NCI-H748 (cell line): ENCODE results near the gene MAP3K4.
A peak's percentile ranks its signal among the peaks of the same experiment; 100 is the strongest.

ENCODE experiments used
- DNase-seq: peaks from one replicate; lab custom pipeline; 2025; ENCODE audit not compliant: unreplicated experiment; lab: John Stamatoyannopoulos, UW

MAP3K4 gene

GRCh38 chr6:161079566-161080262 is 88.1 kb downstream of the MAP3K4 start:
- no peak for DNase-seq

- no peak for DNase-seq
Measured at GRCh38 chr6:161080263-161080970, 88.8 kb downstream of the MAP3K4 start.

GRCh38 chr6:161082215-161082614 is 90.6 kb downstream of the MAP3K4 start:
- DNase-seq, result no peak

DNA sequence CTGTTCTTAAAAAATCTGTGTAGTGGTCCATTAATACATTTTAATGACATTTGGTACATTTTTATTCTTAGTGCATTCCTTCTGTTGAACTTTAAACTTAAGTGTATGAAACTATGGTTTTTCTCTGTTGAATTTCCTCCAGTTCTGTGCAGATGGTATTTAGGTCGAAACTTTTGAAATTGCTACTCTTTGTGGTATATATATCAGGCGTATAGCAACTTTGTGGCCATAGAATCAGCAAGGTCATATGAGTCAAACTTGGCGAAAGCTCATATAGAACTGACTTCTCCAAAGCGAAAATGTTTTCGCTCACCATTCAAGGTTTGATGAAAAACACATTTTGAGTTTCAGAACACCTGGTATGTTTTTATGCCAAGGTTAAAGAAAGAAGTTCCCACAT is 93.7 kb downstream of the MAP3K4 start:
- no peak for DNase-seq

- DNase-seq, result no peak
Measured at GRCh38 chr6:161088676-161089328, 97.2 kb downstream of the MAP3K4 start.

GRCh38 chr6:161091151-161091550 is 99.6 kb downstream of the MAP3K4 start:
- DNase-seq, result no peak

GRCh38 chr6:161091972-161092701 is 100.6 kb downstream of the MAP3K4 start:
- DNase-seq, result no peak

DNA sequence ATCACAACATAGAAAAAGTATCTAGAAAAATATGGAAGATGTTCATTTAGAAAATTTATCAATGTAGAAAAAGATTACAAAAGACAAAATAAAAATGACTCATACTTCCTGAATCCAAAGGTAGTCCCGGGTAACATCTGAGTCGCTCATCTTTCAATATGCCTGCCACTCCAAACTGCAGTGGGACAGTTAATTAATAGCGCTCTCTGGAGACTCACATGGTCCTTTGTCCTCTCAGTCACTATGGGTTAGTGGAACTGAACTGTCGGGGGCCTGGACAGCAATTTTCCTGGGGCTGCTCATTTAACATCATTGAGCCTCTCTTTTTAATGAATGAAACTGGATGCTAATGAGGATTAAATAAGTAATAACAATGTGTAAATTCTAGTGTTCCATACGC is 103.4 kb downstream of the MAP3K4 start:
- DNase-seq, result no peak

DNA sequence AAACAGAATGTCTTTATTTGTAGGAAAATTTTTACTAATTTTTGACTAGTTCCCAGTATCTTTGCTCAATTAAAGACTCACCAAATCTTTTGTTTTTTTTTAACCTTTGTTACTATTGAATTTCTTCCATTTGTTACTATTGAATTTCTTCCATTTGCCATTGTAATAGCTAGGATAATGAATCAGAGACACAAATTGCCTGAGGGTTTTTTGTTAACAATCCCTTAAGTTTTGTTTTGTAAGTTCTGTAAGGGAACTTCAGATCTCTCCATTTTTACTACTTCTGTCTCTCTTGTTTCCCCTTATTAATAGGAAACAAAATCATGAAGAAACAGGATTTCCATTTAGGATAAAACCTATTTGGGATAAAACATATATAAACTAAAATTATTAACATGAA is 104.3 kb downstream of the MAP3K4 start:
- DNase-seq, result no peak

- DNase-seq, result no peak
Measured at GRCh38 chr6:161100072-161100471, 108.5 kb downstream of the MAP3K4 start.

- DNase-seq, result peak; percentile 33
Measured at GRCh38 chr6:161101517-161101916, 109.9 kb downstream of the MAP3K4 start.

DNA sequence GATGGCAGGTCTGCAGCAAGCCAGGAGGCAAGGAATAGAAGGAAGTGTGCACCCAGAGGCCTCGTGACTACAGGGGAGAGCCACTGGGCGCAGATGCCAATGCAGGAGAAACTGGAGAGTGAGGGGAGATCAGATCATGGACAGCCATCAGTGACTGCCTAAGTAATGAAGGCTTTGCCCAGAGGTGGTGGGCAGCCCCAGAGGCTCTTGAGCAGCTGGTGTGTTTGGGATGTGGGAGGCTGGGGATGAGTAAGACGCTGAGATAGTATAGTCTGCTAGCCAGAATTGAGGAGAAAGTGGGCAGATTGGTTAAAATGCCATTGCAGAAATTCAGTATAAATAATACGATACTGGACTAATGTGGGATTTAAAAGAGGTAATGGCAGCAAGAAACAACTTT is 111.9 kb downstream of the MAP3K4 start:
- no peak for DNase-seq

- no peak for DNase-seq
Measured at GRCh38 chr6:161104966-161105365, 113.4 kb downstream of the MAP3K4 start.

DNA sequence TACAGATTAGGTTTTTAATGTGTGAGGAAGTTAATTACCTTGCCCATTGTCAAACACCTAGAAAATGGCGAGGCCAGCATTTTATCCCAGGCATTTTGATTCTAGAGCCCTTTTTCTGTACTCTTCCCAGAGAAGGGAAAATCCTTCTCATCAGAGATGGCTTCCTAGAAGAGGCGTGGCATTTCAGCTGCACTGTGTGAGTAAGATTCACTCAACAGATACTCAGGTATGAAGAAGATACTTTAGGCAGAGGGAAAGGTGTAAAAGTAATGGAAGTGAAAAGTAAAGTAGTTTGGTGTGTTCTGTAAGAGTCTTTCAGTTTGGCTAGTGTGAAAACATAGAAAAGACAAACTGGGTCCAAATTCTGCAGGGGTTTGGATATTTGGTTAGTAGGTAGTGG is 113.8 kb downstream of the MAP3K4 start:
- no peak for DNase-seq

DNA sequence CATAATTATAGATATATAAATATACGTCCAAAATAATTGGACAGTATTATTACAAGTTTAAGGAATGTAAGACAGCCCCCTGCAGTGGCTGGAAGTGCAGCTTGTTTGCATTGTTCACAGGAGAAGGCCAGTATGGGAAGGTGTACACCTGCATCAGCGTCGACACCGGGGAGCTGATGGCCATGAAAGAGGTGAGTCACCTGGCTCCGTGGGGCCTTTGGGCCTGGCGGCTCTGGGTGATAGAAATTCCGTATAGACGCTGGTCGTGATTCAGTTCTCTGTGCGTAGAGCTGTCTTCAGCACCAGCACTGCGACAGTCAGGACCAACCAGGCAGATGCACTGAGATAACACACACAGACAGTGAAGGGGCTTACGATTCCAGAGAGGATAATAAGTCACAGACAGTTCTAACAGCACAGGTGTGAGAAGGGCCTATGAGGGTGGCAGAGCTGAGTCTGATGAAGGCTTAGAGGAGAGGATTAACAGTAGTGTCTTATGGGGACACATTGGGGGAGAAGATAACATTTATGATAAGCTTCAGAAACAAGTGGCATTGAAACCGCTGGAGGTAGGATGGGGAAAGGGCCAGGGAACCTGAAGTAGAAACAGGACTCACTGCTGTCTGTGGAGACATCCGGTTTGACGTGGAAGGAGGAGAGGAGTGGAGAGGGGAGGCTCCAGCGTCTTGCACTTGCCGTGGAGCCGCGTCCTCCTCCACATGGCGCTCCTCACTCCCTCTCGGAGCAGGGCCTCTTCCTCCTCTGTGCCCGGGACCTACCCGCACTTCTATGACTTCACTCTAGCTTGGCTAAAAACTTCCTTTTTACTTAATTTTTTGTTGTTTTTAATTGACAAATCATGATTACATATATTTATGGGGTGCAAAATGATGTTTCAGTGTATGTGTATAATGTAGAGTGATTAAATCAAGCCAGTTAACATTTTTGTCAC is 116.5 kb downstream of the MAP3K4 start:
- DNase-seq, result no peak

GRCh38 chr6:161108916-161109315 is 117.3 kb downstream of the MAP3K4 start:
- DNase-seq, result no peak

DNA sequence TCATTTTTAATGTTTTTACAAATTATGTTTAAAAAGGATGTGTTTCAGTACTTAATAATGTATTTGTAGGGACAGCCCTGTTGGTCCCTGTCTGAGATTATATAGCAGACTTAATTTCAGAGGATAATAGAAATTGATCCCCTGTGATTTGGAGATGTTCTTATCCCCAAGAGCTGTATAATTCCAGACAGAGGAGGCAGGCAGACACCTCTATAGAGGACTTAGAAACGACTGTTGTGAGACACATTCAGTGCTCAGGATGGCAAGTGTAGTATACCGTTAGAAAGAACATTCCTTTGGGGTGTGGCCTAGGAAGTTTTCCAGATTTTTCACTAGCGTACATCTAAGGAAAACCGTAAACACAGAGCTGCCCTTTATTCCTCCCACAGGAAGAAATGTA is 117.8 kb downstream of the MAP3K4 start:
- no peak for DNase-seq

DNA sequence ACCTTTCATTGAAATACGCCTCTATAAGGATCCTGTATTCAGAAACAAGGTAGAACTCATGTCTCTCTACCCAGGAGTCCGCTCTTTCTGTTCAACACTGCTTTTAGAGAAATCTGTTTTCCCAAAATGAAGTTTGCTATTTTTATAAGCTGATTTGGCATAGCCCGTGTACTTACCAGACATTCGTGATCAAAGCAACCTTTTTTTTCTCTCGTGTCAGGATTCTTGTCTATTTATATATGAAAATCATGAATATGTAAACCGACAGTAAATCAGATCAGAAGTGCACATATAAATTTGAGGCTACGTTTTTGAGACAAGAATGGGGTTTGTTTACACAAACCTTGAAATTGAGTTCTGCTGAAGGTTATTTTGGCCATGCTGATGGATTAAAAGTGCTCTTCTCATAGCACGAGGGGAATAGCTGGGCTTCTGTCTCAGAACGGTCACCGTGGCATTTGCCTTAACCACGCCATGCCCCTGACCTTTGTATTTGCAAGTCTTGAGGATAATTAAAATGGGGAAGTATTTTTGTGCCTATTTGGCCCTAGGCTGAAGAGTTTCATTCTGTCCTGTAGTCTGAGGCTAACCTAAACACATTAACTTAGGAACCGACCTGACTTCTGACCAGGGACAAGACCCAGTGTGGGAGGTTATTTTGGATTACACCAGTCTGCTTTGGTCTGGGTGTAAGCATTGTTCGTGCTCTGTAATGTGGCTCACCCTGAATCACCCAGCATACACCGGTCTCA is 118.6 kb downstream of the MAP3K4 start:
- no peak for DNase-seq

- no peak for DNase-seq
Measured at GRCh38 chr6:161111261-161111660, 119.7 kb downstream of the MAP3K4 start.

DNA sequence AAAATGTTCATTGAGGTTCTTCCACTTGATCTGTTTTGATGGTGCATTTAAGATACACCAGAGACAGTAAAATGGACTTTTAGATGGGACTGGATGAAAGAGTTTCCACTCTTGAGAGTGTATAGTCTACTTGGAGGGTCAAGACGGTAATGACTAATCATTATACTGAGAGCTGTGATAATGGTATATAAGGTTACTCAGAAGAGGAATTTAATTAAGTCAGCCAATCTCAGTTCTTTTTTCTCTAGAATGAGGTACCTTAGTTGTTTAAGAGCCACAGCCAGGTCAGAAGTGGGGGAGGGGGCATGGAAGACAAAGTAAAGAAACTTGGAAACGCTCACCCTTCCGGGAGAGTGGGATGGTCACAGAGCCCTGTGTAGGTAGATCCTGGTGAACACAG is 123.9 kb downstream of the MAP3K4 start:
- DNase-seq, result no peak
